ENCODE data around the gene BMERB1.
"Not testable (repeated sequence)": the region's sequence is repeated elsewhere in the genome, so short reads cannot be mapped to it uniquely, and the experiment has no call there.

Gene BMERB1

DNA sequence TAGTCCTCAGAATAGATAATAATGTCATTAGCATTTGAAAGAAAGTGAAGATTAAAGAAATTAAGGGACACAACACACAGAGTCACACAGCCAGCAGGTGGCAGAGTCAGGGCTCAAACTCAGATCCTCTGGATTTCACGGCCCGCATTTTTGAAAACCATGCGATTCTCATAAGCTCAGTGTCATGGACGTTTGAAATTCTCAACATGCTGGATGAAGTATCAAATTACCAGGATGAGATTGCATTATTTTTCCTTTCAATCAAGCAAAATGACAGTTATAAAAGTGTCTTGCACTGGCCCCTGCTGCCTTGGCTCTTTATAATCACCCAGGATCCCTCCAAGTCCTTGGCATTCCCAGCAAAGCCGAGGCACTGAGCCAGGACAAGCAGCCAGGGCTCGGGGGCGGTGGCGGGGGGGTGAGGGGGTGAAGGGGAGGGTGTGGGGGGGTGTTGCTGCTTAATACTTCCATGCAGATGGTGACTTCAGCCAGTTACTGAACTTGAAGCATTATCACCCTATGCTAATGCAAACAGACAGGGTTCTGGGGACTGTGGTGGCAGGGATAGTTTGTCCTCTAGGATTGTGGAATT, 6.6 kb upstream of the BMERB1 start:
- no peak overlapping the region for H3K4me3 ChIP-seq (ENCODE audit: low read depth, low read length)

DNA sequence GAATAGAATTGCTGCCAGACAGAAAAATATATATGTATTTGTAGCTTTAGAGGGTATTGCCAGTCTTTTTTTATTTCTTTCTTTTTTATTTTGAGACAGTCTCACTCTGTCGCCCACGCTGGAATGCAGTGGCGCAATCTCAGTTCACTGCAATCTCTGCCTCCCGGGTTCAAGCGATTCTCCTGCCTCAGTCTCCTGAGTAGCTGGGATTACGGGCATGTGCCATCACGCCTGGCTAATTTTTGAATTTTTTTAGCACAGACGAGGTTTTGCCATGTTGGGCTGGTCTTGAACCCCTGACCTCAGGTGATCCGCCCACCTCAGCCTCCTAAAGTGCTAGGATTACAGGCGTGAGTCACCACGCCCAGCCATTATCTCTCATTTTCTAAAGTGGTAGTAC, 3.5 kb upstream of the BMERB1 start:
- DNase-seq (ENCODE audit: low read depth); H3K4me3 ChIP-seq (ENCODE audit: low read depth, low read length): not testable (repeated sequence)

More for the DNA sequence above, 6.6 kb upstream of the BMERB1 start:
- TF ChIP-seq, protein P1, sequence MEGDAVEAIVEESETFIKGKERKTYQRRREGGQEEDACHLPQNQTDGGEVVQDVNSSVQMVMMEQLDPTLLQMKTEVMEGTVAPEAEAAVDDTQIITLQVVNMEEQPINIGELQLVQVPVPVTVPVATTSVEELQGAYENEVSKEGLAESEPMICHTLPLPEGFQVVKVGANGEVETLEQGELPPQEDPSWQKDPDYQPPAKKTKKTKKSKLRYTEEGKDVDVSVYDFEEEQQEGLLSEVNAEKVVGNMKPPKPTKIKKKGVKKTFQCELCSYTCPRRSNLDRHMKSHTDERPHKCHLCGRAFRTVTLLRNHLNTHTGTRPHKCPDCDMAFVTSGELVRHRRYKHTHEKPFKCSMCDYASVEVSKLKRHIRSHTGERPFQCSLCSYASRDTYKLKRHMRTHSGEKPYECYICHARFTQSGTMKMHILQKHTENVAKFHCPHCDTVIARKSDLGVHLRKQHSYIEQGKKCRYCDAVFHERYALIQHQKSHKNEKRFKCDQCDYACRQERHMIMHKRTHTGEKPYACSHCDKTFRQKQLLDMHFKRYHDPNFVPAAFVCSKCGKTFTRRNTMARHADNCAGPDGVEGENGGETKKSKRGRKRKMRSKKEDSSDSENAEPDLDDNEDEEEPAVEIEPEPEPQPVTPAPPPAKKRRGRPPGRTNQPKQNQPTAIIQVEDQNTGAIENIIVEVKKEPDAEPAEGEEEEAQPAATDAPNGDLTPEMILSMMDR (IDR thresholded peaks at IDR 0.05; ENCODE audit: low read depth, low read length): peak; percentile 47
- TF ChIP-seq POLR2A (IDR thresholded peaks at IDR 0.05; ENCODE audit: extremely low read depth, insufficient read length): no peak
- peak; percentile 58 for DNase-seq (ENCODE audit: low read depth)

DNA sequence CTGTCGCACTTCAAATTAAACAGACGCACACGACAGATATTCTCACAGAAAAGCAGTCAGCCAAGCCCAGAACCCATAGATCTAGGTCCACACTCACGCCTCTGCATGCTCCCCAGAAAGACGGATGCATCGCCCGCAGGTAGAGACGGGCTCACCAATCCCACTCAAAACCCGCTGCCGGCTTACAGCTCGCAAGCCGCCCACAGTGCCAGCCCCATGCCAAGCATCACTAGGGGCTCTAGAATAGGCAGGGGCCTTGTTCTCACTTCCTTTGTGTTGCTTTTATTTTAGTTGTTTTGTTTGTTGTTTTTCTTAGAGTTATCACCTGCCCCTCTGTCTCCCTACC, 336 bp upstream of the BMERB1 start:
- H3K4me3 ChIP-seq (ENCODE audit: low read depth, low read length): no peak overlapping the region
- TF ChIP-seq, protein P2, sequence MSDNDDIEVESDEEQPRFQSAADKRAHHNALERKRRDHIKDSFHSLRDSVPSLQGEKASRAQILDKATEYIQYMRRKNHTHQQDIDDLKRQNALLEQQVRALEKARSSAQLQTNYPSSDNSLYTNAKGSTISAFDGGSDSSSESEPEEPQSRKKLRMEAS (IDR thresholded peaks at IDR 0.05; ENCODE audit: low read depth, low read length): no peak
- TF ChIP-seq POLR2A (IDR thresholded peaks at IDR 0.05; ENCODE audit: extremely low read depth, insufficient read length) (no peak), MYC (IDR thresholded peaks at IDR 0.05; ENCODE audit: low read depth, low read length) (no peak)
- TF ChIP-seq, protein P1 (IDR thresholded peaks at IDR 0.05; ENCODE audit: low read depth, low read length): no peak
- DNase-seq (ENCODE audit: low read depth): no peak

DNA sequence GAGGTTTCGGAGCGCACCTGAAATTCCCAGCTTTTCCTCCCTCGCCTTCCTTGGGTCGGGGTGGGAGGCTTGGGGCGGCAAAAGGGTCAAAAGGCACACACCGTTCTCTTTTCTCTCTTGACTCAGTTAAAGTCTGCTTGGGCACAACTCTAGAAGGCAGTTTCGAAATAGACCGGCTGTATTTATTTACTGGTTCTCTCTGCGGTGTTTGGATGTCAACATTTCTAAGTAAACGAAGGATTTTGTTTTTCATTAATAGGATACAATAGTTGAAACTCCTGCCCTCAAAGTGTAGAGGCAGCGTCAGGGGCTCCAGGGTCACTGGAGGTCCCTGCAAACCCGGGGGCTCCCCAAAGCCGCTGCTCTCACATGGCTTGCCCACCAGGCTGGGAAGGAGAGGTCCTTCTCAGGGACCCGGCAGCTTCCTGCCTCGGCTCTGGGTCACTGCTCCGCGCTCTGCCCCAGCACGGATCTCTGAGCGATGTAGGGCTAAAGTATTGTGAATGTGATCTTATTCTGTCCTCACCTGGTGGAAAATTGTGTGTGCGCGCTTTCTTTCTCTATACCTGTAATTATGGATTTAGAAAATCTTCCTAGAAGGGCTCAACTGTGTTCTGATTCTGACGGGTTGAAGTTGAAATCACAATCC, 952 bp downstream of the BMERB1 start:
- H3K4me3 ChIP-seq (ENCODE audit: low read depth, low read length): peak overlapping the region; percentile 25
- peak; percentile 4 for DNase-seq (ENCODE audit: low read depth)
- TF ChIP-seq, protein P1 (IDR thresholded peaks at IDR 0.05; ENCODE audit: low read depth, low read length): no peak

DNA sequence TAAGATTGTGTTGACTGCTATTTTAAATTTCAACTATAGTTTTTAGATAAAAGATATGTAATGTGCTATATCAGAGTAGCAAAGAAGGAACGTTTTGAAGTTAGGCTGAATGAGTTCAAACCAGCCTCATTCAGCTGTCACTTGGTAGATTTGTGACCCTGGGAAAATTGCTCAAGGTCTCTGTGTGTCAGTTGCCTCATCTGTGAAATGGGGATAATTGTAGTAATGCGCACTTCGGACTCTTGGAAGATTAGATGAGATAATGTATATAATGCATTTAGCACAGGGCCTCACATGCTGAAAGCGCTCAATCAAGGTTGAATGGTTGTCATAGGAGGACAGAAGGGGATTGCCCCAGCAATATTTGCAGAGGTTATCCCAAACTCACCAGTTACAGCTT, 4.7 kb downstream of the BMERB1 start:
- TF ChIP-seq MYC (IDR thresholded peaks at IDR 0.05; ENCODE audit: low read depth, low read length) (no peak), POLR2A (IDR thresholded peaks at IDR 0.05; ENCODE audit: extremely low read depth, insufficient read length) (no peak)
- TF ChIP-seq, protein P2 (IDR thresholded peaks at IDR 0.05; ENCODE audit: low read depth, low read length): no peak
- TF ChIP-seq, protein P1 (IDR thresholded peaks at IDR 0.05; ENCODE audit: low read depth, low read length): no peak
- no peak overlapping the region for H3K4me3 ChIP-seq (ENCODE audit: low read depth, low read length)
- DNase-seq (ENCODE audit: low read depth): no peak

DNA sequence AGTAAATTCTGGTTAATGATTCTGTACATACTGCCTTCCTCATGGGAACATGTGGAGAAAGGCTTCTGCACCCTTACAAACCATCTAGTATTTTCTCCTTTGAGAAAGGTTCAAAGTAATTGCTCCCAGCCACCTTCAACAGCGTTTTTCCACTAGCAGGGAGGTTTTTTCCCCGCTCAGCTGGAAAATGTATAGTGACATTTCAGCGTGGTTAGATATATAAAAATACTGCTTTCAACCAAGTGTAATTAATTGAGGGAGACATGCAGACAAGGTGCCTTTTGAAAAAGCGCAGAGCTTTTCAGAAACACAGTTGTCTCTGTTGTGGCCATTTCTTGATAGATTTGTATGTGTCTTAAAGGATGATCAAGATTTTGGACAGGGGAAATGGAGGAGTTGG, 5.1 kb downstream of the BMERB1 start:
- TF ChIP-seq MYC (IDR thresholded peaks at IDR 0.05; ENCODE audit: low read depth, low read length) (no peak), POLR2A (IDR thresholded peaks at IDR 0.05; ENCODE audit: extremely low read depth, insufficient read length) (no peak)
- TF ChIP-seq, protein P2 (IDR thresholded peaks at IDR 0.05; ENCODE audit: low read depth, low read length): no peak
- TF ChIP-seq, protein P1 (IDR thresholded peaks at IDR 0.05; ENCODE audit: low read depth, low read length): no peak
- no peak overlapping the region for H3K4me3 ChIP-seq (ENCODE audit: low read depth, low read length)
- DNase-seq (ENCODE audit: low read depth): no peak

Data from NB4 (cell line).